HG02938 (cell line): ENCODE data around the gene C1orf116.

Source experiments
- ATAC-seq: cut with Tn5 transposase; IDR thresholded peaks from one replicate; pipeline ENCODE4 v1.9.1; 2021; ENCODE audit warnings: mild to moderate bottlenecking, moderate library complexity; ENCODE audit not compliant: unreplicated experiment

Gene C1orf116

DNA sequence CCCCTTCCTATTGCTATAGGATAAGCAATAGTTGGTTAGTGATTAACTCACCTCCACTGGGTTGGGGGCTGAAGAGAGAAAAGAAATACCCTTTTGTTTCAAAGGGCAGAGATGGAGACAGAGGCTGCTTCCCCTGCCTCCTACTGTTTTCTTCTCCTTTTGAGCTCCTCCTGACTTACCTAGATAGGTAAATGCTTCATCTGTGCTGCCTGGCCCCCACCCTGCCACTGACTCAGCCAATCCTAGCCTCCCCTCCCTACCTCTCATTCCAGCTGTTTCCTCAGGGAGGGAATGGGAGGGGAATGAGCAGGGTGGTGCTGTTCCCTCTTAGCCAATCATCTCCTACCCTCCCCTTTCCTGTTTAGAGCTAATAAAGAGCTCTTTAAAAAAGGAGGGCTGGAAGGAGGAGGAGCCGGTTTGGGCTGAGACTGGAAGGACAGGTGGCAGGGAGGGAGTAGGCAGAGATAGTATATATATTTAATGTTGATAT is at the start of gene C1orf116:
Gene C1orf116, minus strand, starts transcription at position 229 of the 490 bp plus-strand sequence. CDS start 5,158 bp downstream, outside the sequence.
- ATAC-seq = no peak

DNA sequence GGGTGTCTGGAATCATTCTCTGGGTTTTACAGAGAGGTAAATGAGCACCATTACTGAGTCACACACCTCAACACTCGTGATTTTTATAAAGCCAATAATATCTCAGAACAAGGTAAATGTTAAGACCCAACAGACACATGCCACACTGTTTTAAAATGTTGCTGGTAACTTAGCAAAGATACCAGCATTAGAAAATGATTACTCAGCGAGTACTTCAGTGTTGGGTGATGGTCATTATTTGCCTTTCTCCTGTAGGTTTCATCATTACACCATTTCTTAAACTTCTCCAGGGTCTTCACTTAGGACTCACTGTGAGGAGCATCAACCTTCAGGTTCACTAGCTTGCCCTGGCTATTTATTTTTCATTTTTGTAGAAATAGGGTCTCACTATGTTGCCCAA is 49.2 kb upstream of the C1orf116 start:
- ATAC-seq = no peak

DNA sequence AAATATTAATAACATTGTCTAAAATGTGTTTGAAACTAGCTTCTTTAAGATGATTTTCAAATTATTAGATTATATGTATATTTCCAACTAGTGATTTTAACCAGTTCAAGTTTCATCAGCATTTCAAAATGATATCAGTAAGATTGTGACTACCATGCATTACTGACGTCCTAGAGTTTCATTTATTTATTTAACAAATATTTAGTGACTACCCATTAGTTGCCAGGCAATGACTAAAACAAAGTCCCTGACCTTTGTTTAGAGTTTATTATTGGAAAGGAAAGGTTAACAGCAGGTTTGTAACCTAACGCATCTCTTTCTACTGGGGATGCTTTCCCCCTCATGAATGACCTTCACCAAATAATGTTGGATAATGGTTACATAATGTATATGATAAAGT is 48.5 kb upstream of the C1orf116 start:
- ATAC-seq = no peak

DNA sequence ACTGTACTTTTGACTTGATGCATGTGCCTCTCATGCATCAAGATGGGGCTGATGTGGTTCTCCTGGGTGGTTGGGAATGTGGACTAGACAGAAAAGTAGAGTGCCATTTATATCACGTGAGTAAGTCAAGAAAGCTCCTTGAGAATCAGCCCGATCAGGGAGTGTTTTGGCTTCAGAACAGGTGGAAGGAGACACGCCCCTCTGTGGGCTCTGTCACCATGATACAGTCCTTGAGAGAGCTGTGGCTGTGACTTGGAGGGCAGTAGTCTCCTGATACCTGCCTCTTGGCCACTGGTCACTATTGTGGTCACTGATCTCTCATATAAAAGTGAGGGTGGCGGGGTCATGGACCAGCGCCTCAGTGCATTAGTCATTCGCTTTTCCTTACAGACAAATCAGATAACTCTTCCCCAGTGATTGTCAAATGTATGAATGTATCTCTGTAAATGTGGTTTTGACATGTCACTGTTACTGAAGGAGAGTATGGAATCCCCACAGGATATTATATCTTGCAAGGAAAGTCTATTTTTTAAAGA is 47.2 kb upstream of the C1orf116 start:
- no peak for ATAC-seq

DNA sequence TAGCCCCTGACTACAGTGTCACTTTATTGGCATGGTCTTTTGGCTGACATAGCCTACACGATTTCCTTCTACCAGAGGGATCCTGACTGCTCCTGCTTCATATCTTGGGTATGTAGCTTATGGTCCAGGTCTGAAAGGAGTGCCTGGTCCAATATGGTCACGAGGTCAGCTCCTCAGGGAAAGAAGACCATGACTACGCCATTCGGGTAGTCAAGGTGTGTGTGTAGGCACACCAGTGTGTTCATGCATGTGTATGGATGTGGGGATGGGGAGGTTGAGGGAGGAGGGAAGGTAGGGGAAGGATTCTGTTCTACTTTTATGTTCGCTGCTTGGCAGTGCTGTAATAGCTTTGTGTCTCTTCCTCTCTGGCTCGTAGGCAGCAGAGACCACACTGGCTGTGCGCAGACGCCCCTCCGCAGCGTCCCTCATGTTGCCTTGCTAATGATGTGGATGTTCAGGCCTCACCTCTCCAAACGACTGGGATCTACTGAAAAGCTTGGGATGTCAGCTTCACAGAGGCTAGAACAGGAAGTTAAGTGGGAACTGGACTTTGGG is 46.1 kb upstream of the C1orf116 start:
- ATAC-seq = no peak

DNA sequence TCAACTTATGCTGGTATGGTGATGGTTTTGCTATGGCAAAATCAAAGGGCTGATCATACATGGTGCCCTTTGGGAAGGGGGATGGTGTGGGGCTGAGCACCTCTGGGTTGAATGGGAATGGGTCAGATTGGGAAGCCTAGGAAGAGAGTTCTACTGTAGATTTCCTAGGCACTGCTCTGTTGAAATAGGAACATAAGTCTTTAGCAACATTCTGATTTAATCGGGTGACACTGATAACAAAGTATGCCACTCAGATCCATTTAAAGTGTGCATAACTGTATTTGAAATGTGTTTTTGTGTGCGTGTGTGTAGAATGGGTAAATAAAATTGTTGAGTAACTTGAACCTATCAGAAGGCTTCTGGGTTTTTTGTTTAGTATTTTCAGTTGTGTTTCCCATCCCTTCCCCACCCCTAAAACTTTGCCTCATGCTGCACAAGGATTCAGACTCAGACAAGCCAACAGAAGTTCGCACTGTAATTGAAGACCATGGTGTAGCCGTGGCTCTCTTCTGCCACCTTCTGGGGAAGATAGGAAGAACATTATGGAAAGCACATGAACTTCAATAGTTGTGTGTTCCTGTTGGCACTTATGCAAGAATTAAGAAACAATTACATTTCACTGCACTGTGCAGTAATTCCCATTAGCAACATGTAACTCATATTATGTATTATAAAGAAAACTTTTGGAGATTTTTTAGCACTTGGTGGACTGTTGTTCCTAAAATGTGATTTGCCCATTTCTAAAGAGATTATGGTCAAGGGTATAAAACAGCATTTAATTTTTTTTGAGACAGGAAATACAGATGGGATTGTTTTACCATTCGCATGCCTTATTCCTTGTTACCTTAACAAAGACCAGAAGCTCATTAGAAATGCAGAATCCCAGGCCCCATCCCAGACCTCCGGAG is 45.2 kb upstream of the C1orf116 start:
- ATAC-seq = peak; percentile 54

DNA sequence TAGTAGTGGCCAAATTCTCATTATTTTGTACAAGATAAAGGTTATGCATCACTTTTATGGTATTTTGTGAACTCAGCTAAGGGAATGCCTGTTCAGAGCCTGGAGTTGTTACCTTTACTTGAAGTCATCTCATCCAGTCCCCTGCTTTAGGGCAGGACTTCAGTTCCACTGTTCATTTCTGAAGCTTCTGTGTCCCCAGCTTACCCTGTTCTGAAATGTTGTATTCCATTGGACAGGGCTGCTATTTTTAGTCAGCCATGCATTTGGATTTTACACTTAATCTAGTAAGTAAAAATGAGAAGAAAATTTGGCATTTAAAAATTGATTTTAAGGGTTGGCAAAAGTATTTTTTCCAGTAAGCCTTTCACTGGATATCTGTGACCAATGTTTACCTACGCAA is 44.5 kb upstream of the C1orf116 start:
- ATAC-seq = no peak

DNA sequence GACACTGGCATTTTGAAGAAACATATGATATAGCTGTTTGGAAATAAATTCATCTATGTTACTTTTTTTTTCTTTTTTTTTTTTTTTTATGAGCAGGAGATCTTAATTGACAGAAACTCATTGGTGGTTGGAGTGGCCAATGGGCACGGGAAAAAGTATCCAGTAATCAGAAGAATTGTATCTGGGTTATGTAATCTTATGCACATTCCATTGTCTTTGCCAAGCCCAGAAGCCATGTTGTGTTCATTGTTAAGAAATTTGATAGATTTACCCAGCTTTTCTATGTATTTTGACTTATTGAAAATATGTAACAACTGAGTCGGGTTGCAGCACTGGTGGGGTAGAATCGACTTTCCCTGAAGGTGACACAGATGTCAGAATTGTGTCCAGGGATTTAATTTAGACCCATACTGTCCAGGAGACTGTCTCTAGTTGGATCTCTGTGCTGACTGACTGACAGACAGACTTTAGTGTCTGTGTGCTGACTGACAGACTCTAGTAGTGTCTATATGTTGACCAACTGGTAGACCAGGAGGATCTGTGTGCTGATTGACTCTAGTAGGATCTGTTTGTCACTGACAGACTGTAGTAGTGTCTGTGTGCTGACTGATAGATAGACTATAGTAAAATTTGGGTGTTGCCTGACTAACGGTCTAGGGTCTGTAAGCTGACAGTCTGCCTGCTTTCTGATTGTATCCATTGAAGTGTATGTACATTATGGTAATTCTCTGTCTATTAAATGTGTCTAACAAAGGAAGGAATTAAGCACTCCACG is 43.8 kb upstream of the C1orf116 start:
- no peak for ATAC-seq

DNA sequence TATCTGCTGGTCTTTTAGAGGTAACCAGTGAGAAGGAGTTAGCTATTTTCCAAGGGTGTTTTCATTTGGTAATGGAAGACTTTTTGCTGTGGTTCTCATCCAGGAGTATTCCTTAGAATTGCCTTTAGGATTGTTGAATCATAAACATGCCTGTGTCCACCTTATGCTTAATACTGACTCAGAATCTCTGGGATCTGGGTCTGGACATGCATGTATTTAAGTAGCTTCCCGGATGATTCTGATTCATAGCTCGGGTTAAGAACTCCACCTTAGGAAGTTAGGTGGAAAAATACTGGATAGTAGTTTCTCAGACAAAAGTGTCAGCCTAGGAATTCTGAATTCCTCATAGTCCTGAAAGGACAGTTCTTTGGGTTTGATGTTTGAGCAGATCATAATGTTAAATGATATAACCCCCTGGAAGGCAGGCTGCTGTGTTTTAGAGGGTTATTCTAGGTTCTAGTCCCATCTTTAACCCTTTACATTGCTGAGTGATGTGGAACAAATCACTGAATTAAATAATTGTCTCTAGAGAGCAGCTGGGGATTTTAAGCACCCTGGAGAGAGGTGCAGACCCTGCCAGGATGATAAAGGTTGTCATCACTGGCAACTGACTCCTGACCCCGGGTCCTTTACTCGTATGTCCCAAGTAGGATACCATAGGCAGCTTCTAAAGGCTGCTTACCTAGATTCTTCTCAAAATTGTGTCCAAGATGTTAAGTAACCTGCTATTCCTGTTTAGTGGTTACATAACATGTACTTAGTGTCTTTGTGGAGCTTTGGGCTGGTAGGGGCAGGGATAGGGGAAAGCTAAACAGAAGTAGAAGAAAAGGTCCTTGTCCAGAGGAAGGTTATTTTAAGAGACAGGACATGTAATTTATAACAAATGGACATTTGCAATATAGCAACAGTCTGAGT is 41.6 kb upstream of the C1orf116 start:
- no peak for ATAC-seq

DNA sequence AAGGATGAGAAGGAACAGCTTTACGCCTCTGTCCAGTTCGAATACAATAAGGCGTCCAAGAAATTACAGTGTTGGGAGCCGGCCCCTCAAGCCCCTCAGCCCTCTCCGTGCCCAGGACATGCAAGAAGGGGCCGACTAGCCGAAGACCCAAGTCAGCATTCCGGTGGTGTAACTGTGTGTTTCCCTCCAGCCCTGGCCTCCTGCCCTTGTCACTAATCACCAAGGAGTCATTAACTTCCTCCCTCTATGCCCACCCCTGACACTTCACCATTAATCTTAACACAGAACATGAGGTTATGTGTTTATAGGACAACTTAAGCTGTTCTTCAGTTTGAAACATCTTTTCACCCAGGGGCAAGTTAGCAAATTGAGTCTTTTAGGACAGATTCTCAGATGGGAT is 39.7 kb upstream of the C1orf116 start:
- no peak for ATAC-seq

DNA sequence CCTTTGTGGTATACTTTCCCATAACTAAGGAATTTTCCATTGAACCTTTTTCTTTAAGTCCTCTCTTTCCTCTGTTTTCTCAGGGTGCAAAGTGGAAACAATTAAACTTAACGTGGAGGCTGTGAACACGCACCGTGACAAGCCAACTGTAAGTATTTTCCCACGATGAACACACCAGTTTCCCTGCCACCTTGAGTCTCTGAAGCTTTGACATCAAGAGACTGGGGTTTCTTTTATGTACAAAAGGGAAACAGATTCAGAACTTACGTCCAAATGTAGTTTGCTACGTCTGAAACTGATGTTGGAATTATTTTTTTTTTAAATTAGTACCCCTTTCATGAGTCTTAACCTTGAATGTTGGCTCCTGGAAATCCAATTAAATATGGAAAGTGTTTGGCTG is 38.9 kb upstream of the C1orf116 start:
- ATAC-seq = no peak

DNA sequence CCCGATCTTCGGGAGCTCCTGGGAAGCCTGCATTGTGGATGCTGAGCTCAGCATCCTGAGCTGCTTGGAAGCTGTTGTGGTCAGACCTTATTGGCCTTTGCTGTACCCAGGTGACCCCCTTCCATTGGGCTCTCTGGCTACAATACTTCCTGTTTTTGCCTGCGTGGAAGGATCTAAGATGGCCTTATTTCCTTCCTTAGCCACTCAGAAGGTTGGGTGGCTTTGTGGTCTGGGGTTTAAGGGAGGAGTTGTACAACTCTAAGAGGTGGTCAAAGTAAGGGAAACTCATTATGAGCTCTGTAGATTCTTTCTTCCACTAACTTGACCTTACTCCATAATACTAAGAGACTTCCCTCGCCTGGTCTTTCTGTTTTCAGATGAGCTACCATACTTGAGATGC is 38.3 kb upstream of the C1orf116 start:
- no peak for ATAC-seq

DNA sequence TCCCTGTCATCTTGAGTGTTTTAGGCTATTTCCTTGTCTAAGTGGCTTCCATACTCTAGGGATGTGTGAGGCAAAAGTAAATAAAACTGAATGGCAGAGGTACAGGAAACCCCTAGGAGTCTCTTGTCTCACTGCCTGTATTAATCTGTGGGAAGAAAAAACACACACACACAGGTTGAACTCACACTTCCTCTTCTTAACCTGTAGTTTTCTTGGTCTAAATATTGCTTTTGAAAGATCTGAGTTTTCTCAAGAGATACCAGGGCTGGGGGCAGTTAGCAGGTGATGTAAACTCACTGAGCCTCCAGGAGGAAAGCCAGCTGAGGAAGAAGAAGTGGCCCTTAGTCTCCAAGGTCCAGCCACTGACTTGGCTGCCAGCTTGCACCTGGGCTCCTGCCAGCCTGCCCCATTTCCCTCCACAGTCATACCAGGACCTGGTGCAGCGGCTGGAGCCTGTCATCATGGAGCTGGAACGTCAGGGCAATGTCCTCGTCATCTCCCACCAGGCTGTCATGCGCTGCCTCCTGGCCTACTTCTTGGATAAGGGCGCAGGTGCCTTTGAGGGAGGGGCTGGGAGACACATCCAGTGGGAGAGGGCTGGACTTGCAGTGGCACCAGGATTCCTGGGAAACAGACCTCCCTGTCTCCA is 37.4 kb upstream of the C1orf116 start:
- no peak for ATAC-seq

DNA sequence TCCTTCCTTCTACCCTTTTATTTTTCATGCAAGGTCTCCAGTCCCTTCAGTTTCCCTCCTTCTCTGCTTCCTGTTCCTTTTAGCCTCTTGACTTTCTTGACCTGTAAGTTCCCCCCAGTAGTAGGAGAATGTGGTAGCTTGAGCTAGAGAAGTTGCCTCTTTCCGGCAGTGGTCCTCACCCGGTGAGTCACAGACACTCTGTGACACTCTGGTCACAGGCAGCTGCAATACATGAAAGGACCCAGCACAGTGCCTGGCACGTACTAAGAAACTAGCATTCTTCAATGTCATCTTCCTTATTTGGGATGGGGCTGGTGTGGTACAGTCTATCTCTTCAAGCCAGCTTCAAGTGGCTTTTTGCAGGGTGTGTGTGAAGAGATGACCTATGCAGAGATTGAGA is 36.5 kb upstream of the C1orf116 start:
- ATAC-seq = no peak

DNA sequence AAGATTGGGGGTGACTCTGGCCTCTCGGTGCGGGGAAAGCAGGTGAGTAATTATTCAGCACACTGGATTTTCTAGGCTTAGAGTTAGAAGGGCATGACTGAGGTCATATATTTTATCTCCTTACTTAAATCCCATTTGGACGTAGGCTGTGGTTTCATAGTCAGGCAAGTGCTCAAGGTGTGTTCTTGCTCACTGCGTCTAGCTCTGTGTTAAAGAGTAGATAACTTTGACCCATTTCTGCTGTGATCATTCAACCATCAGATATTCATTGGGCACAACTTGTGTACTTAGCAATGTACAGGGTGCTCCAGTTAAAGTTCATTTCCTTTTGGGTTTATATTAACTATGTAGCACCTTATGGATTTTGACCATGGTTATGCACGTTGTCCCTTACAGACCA is 35.1 kb upstream of the C1orf116 start:
- ATAC-seq = no peak

DNA sequence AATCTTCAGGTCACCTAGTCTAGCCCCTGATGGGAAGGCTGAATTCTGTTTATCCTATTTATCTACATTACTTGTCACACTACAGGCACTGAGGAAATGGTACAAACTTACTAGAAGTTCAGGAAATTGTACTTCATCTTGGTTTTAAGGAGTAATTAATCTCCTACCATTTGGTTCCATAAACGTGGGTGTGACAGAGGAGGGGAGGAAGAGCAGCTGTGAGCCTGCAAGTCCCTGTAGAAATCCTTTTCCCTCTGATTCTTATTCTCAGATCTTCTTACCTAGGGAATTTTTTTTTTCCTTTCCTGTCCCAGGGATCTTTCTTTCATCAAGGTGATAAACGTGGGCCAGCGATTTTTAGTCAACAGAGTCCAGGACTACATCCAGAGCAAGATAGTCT is 34.6 kb upstream of the C1orf116 start:
- ATAC-seq = no peak

DNA sequence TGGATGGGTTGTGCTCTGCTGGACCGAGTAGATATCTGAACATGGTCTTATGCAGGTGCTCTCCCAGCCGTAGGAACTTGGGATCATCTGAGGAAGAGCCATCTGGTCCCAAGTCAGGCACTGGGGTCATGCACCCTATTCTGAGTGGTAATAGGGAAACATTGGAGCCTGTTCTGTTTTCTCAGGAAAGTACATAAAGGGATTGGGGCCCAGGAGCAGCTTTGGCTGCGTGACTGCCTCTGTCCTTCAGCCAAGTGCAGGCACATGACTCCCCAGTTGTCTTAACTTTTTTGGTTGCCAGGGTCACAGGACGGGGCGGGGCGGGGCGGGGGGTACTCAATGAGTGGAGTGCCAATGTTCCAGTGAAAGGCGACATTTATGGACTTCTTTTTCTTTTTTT is 32.0 kb upstream of the C1orf116 start:
- no peak for ATAC-seq

DNA sequence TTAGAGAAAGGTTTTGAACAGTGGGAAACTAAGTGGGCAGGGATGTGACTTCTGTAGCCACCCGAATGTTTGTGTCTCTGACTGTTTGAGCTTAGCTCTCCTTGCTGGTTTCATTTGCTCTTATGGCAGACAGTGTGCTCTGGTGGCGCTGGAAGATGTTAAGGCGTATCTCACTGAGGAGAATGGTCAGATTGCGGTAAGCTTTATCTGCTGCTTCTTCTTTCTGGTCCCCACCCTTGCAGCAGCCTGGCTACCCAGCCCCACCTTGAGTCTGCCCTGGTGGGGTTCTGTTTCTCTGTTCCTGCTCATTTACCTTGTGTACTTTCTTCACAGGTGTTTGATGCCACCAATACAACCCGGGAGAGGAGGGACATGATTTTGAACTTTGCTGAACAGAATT is 30.5 kb upstream of the C1orf116 start:
- no peak for ATAC-seq

DNA sequence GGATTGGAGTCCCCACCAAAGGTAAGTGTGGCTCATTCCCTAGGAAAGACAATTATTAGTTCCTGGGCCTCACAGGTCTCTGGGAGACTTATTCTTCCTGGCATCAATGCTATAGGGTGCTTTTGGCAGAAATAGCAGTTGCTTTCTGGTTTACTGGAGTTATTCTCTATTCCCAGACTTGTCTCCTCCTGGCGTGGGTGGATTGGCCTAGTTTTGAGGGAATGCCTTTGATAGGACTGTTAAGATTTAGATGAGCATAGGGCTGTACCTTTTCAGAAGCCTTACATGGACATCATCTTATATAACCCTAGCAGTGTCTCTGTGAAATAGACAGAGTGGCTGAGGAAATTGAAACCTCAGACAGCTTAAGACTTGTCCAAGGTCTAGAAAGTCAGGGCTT is 29.5 kb upstream of the C1orf116 start:
- no peak for ATAC-seq

DNA sequence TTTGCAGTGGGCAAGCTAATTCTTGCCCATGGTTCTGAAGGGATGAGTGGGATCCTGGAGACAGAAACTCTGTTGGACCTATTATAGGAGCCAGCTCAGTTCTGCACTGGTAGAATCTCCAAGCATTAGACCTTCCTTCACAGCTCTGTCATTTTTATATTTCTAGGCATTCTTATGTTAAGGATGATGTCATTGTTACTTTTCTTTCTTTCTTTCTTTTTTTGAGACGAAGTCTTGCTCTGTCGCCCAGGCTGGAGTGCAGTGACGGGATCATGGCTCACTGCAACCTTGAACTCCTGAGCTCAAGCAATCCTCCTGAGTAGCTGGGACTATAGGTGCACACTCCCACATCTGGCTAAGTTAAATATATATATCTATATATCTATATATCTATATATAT is 28.0 kb upstream of the C1orf116 start:
- ATAC-seq = no peak
